PC-3 (cell line): Measurements from ENCODE around the gene CLEC17A. TPM values are rescaled to one million over a fixed set of nuclear protein-coding genes. Genes with fewer than 3 reads are reported as not detected.

ENCODE experiments used
- ATAC-seq: fragments of 200-7000 bp; cut with Tn5 transposase; 2 replicates; pipeline ENCODE4 v1.9.1; 2020; ENCODE audit warnings: mild to moderate bottlenecking, moderate library complexity
- BruUV-seq: library from RNA; stranded (reverse); fragments of 400-500 nt; replicated peaks from 2 replicates; lab custom pipeline; 2021; lab: Mats Ljungman, UMichigan
- CTCF ChIA-PET: fragments of 300-600 bp; sonication (Branson Sonifier 250); formaldehyde crosslinking; loops from one replicate; lab custom pipeline; 2022; ENCODE audit warnings: antibody characterized with exemption; lab: Charles Lee
- POLR2A ChIA-PET: fragments of 300-600 bp; sonication (Branson Sonifier 250); formaldehyde crosslinking; loops from one replicate; lab custom pipeline; 2022; ENCODE audit warnings: antibody characterized with exemption; ENCODE audit not compliant: unreplicated experiment; lab: Charles Lee
- DNase-seq: peaks from one replicate; pipeline ENCODE4 v3.0.0-alpha.2; 2015
- H2AFZ ChIP-seq: fragments of 300-600 bp; sonication (generic); 2 replicates; pipeline ENCODE4 v1.6.0; 2016; ENCODE audit warnings: antibody characterized with exemption, low read length
- H3F3A ChIP-seq: fragments of 300-600 bp; sonication (generic); one replicate; pipeline ENCODE4 v1.6.0; 2017; ENCODE audit warnings: antibody characterized with exemption, low read length, control low read depth, mild to moderate bottlenecking; ENCODE audit not compliant: unreplicated experiment
- H3K27ac ChIP-seq: fragments of 300-600 bp; sonication (generic); 2 replicates; pipeline ENCODE4 v1.5.1; 2016; ENCODE audit warnings: mild to moderate bottlenecking, low read length
- H3K27me3 ChIP-seq: fragments of 300-600 bp; sonication (generic); 2 replicates; pipeline ENCODE4 v1.6.1; 2016; ENCODE audit warnings: low read length, mixed read lengths
- H3K36me3 ChIP-seq: fragments of 300-600 bp; sonication (generic); 2 replicates; pipeline ENCODE4 v1.6.1; 2016; ENCODE audit warnings: low read depth, mixed run types, low read length, mixed read lengths
- H3K4me1 ChIP-seq: fragments of 300-600 bp; sonication (generic); 2 replicates; pipeline ENCODE4 v1.5.1; 2016; ENCODE audit warnings: low read length; ENCODE audit not compliant: insufficient read depth
- H3K4me2 ChIP-seq: fragments of 300-600 bp; sonication (generic); 2 replicates; pipeline ENCODE4 v1.6.0; 2016; ENCODE audit warnings: low read length
- H3K4me3 ChIP-seq: fragments of 300-600 bp; sonication (generic); 2 replicates; pipeline ENCODE4 v1.5.1; 2016; ENCODE audit warnings: mild to moderate bottlenecking, low read length, mixed read lengths
- H3K79me2 ChIP-seq: fragments of 300-600 bp; sonication (generic); 2 replicates; pipeline ENCODE4 v1.6.1; 2017; ENCODE audit warnings: low read length, mixed read lengths
- H3K9ac ChIP-seq: fragments of 300-600 bp; sonication (generic); 2 replicates; pipeline ENCODE4 v1.6.0; 2016; ENCODE audit warnings: mild to moderate bottlenecking, low read length
- H3K9me2 ChIP-seq: fragments of 300-600 bp; sonication (generic); replicated peaks from 2 replicates; pipeline ENCODE4 v1.6.1; 2016; ENCODE audit warnings: mixed run types, low read length, mixed read lengths
- H3K9me3 ChIP-seq: fragments of 300-600 bp; sonication (generic); 2 replicates; pipeline ENCODE4 v1.6.1; 2016; ENCODE audit warnings: low read length, mixed read lengths
- H4K20me1 ChIP-seq: fragments of 300-600 bp; sonication (generic); 2 replicates; pipeline ENCODE4 v1.6.1; 2016; ENCODE audit warnings: low read length, mixed read lengths
- CTCF ChIP-seq: fragments of 300-600 bp; sonication (generic); conservative IDR thresholded peaks from 2 replicates; pipeline ENCODE4 v1.5.1; 2017; ENCODE audit warnings: antibody characterized with exemption, low read depth, mild to moderate bottlenecking, low read length
- EZH2 ChIP-seq: fragments of 300-600 bp; sonication (generic); IDR thresholded peaks from one replicate; pipeline ENCODE4 v1.6.1; 2017; ENCODE audit warnings: antibody characterized with exemption, mild to moderate bottlenecking, low read length; ENCODE audit not compliant: unreplicated experiment
- EZH2phosphoT487 ChIP-seq: fragments of 300-600 bp; sonication (generic); IDR thresholded peaks from 2 replicates; pipeline ENCODE4 v1.6.1; 2018; ENCODE audit warnings: mild to moderate bottlenecking, antibody characterized with exemption, low read length, borderline replicate concordance
- intact Hi-C: fragments of 100-400 bp; cut with micrococcal nuclease; formaldehyde crosslinking; loops from 2 replicates; pipeline ENCODE4 v1.9.0; 2023
- total RNA-seq: library from RNA; depleted of rRNA; stranded (reverse); fragments of >200 nt; gene quantifications from 2 replicates; pipeline ENCODE4 v1.2.3, GENCODE V29; 2014

Gene CLEC17A
- total RNA-seq, 1 experiment from 2014 or later, result not detected

- Histone ChIP-seq H3F3A (no peaks in the 10 kb centered on the region), H4K20me1 (no peaks in the 10 kb centered on the region), H3K27me3 (no peaks in the 10 kb centered on the region), H3K4me1 (no peaks in the 10 kb centered on the region), H3K79me2 (peaks cover 54% of the 10 kb centered on the region), H3K9ac (no peak overlapping the region), H3K9me2 (no peaks in the 10 kb centered on the region), H3K36me3 (peaks cover 8% of the 10 kb centered on the region; the same call in 1 of the 2 replicates), H3K4me3 (no peak overlapping the region), H3K4me2 (no peak overlapping the region), H2AFZ (no peak overlapping the region), H3K9me3 (no peaks in the 10 kb centered on the region), H3K27ac (no peak overlapping the region)
- intact Hi-C loops, result no loop called here
- ChIA-PET POLR2A (no interaction called here), CTCF (no interaction called here)
- DNase-seq (no peak), ATAC-seq (no peak)
- TF ChIP-seq CTCF (no peak), EZH2phosphoT487 (no peak), EZH2 (no peak)
- no TSS peak for BruUV-seq
Observed at GRCh38 chr19:14561249-14561648, 21.6 kb upstream of the CLEC17A start.

DNA sequence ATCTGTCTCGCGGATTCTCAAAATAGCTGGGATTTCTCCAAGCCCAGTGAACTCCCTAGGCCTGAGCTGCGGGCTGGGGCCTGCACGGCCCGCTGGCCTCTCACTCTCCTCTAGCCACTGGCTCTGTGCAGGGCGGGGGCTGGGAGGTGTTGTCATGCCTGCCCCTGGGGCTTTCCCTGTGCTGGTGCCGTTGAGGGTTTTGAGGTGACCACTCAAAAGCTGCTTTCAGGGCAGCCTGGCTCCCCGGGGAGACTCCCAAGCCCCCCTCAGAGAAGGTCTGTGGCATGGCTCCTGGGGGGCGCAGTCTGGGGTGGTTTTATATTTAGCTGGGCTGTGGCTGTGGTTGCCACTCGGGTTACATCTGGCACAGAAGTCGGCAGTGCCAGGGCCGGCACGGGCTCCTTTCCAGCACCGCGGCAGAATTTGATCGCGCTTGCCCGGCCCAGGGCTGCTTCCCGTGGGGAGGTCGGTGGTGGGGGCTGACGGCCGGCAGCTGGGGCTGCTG lies 21.0 kb upstream of the CLEC17A start:
- Histone ChIP-seq H3K9ac (no peak overlapping the region), H3K79me2 (peaks cover 48% of the 10 kb centered on the region), H3K4me2 (no peak overlapping the region), H2AFZ (no peak overlapping the region), H3K9me3 (no peaks in the 10 kb centered on the region), H3K9me2 (no peaks in the 10 kb centered on the region), H3K4me1 (no peaks in the 10 kb centered on the region), H3K36me3 (peaks cover 8% of the 10 kb centered on the region; the same call in 1 of the 2 replicates), H3F3A (no peaks in the 10 kb centered on the region), H4K20me1 (no peaks in the 10 kb centered on the region), H3K27me3 (no peaks in the 10 kb centered on the region), H3K4me3 (no peak overlapping the region), H3K27ac (no peak overlapping the region)
- ChIA-PET CTCF (no interaction called here), POLR2A (interaction anchor here (0.7 kb wide), 1 partner anchor 10 kb away, joined by 3 read pairs; the partner anchor contains the start of gene NDUFB7)
- BruUV-seq, result no TSS peak
- DNase-seq (no peak), ATAC-seq (peak; percentile 37)
- intact Hi-C loops, result no loop called here
- TF ChIP-seq EZH2phosphoT487 (no peak), EZH2 (no peak), CTCF (no peak)
